Inferior parietal cortex (tissue), 1 donor: ENCODE data around the gene DENND1B.

ENCODE experiments used
- DNase-seq: peaks from one replicate; pipeline ENCODE4 v3.0.0-alpha.2; 2016; ENCODE audit errors: extremely low spot score

DENND1B gene

GRCh38 chr1:197683895-197684553, 91.3 kb downstream of the DENND1B start:
- DNase-seq = no peak

GRCh38 chr1:197683280-197683679, 92.0 kb downstream of the DENND1B start:
- no peak for DNase-seq

GRCh38 chr1:197680311-197680710, 95.0 kb downstream of the DENND1B start:
- no peak for DNase-seq

- no peak for DNase-seq
These were observed 97.5 kb downstream of the DENND1B start for GRCh38 chr1:197677752-197678295.

GRCh38 chr1:197677313-197677712, 98.0 kb downstream of the DENND1B start:
- DNase-seq = no peak

- no peak for DNase-seq
These were observed 99.6 kb downstream of the DENND1B start for GRCh38 chr1:197675583-197676208.

GRCh38 chr1:197674286-197674685, 101.0 kb downstream of the DENND1B start:
- DNase-seq = no peak

- DNase-seq = no peak
These were observed 102.0 kb downstream of the DENND1B start for GRCh38 chr1:197673292-197673691.

GRCh38 chr1:197672347-197672746, 102.9 kb downstream of the DENND1B start:
- DNase-seq = no peak

- no peak for DNase-seq
These were observed 103.4 kb downstream of the DENND1B start for GRCh38 chr1:197671920-197672319.

- no peak for DNase-seq
These were observed 104.1 kb downstream of the DENND1B start for GRCh38 chr1:197671140-197671539.

GRCh38 chr1:197666769-197667285, 108.5 kb downstream of the DENND1B start:
- no peak for DNase-seq

- DNase-seq = no peak
These were observed 110.9 kb downstream of the DENND1B start for GRCh38 chr1:197664391-197664790.

- DNase-seq = no peak
These were observed 111.9 kb downstream of the DENND1B start for GRCh38 chr1:197663162-197663953.

GRCh38 chr1:197660389-197660788, 114.9 kb downstream of the DENND1B start:
- DNase-seq = no peak

GRCh38 chr1:197659171-197659570, 116.1 kb downstream of the DENND1B start:
- no peak for DNase-seq

GRCh38 chr1:197649188-197649587, 126.1 kb downstream of the DENND1B start:
- no peak for DNase-seq

- no peak for DNase-seq
These were observed 137.0 kb downstream of the DENND1B start for GRCh38 chr1:197638316-197638715.

GRCh38 chr1:197637406-197637805, 137.9 kb downstream of the DENND1B start:
- DNase-seq = no peak

GRCh38 chr1:197633447-197634078, 141.7 kb downstream of the DENND1B start:
- no peak for DNase-seq

GRCh38 chr1:197632651-197633050, 142.6 kb downstream of the DENND1B start:
- DNase-seq = no peak

- DNase-seq = no peak
These were observed 143.3 kb downstream of the DENND1B start for GRCh38 chr1:197632005-197632404.
